Astrocyte (in vitro differentiated cells and primary cell): ENCODE results near the gene PEX11G. TPM values are rescaled to one million over a fixed set of nuclear protein-coding genes. Genes with fewer than 3 reads are reported as not detected.

Experiments used
- DNase-seq: peaks from one replicate; pipeline ENCODE4 v3.0.0-alpha.2; 2010; ENCODE audit warnings: low read depth
- FAIRE-seq: peaks from 2 replicates; lab custom pipeline; 2011; peaks lifted over from hg19 to GRCh38; lab: Jason Lieb, UNC
- H2AFZ ChIP-seq: 2 replicates; pipeline ENCODE4 v1.6.0; 2012; ENCODE audit warnings: low read depth, low read length, inconsistent platforms
- H3K27ac ChIP-seq: 2 replicates; pipeline ENCODE4 v1.5.1; 2011; ENCODE audit warnings: low read depth, low read length, inconsistent platforms
- H3K27me3 ChIP-seq: 2 replicates; pipeline ENCODE4 v1.6.0; 2011; ENCODE audit warnings: low read length, inconsistent platforms; ENCODE audit not compliant: insufficient read depth
- H3K36me3 ChIP-seq: 2 replicates; pipeline ENCODE4 v1.5.1; 2011; ENCODE audit warnings: low read length, inconsistent platforms; ENCODE audit not compliant: insufficient read depth
- H3K4me1 ChIP-seq: 2 replicates; pipeline ENCODE4 v1.5.1; 2011; ENCODE audit warnings: low read length, inconsistent platforms; ENCODE audit not compliant: insufficient read depth
- H3K4me2 ChIP-seq: 2 replicates; pipeline ENCODE4 v1.6.0; 2012; ENCODE audit warnings: low read length, inconsistent platforms
- H3K4me3 ChIP-seq: 2 replicates; pipeline ENCODE4 v1.5.1; 2011; ENCODE audit warnings: low read depth, mild to moderate bottlenecking, low read length, inconsistent platforms; ENCODE audit not compliant: insufficient read depth
- H3K79me2 ChIP-seq: 2 replicates; pipeline ENCODE4 v1.6.0; 2012; ENCODE audit warnings: mild to moderate bottlenecking, low read length, inconsistent platforms; ENCODE audit not compliant: insufficient read depth
- H3K9ac ChIP-seq: 2 replicates; pipeline ENCODE4 v1.6.0; 2012; ENCODE audit warnings: mild to moderate bottlenecking, low read length, inconsistent platforms
- H3K9me3 ChIP-seq: 2 replicates; pipeline ENCODE4 v1.5.1; 2012; ENCODE audit warnings: low read depth, mild to moderate bottlenecking, low read length, inconsistent platforms; ENCODE audit not compliant: insufficient read depth
- H4K20me1 ChIP-seq: 2 replicates; pipeline ENCODE4 v1.6.0; 2012; ENCODE audit warnings: low read length, inconsistent platforms; ENCODE audit not compliant: insufficient read depth
- H3K27ac Mint-ChIP-seq: one replicate; pipeline ENCODE4 v1.8.0; 2021; ENCODE audit warnings: mild to moderate bottlenecking, mixed read lengths; ENCODE audit not compliant: unreplicated experiment
- H3K27me3 Mint-ChIP-seq: one replicate; pipeline ENCODE4 v1.8.0; 2021; ENCODE audit warnings: low read depth, mixed read lengths; ENCODE audit not compliant: unreplicated experiment
- H3K36me3 Mint-ChIP-seq: one replicate; pipeline ENCODE4 v1.8.0; 2021; ENCODE audit warnings: low read depth, mixed read lengths; ENCODE audit not compliant: unreplicated experiment
- H3K4me1 Mint-ChIP-seq: one replicate; pipeline ENCODE4 v1.8.0; 2021; ENCODE audit warnings: low read depth, mixed read lengths; ENCODE audit not compliant: unreplicated experiment
- H3K4me3 Mint-ChIP-seq: one replicate; pipeline ENCODE4 v1.8.0; 2021; ENCODE audit warnings: mild to moderate bottlenecking, moderate library complexity, mixed read lengths; ENCODE audit not compliant: unreplicated experiment
- H3K9me3 Mint-ChIP-seq: one replicate; pipeline ENCODE4 v1.8.0; 2021; ENCODE audit warnings: mild to moderate bottlenecking, mixed read lengths; ENCODE audit not compliant: unreplicated experiment
- EZH2 ChIP-seq: IDR thresholded peaks from 2 replicates; pipeline ENCODE4 v1.6.1; 2012; ENCODE audit warnings: mild to moderate bottlenecking, low read length, inconsistent platforms; ENCODE audit not compliant: insufficient read depth
- total RNA-seq: library from RNA; stranded (reverse); gene quantifications from 2 replicates; pipeline ENCODE4 v1.2.1, GENCODE V29; 2021
- TF ChIP-seq, protein P1 (sequence below): IDR thresholded peaks from 2 replicates; pipeline ENCODE4 v1.5.1; 2011; ENCODE audit warnings: low read depth, mild to moderate bottlenecking, inconsistent platforms, low read length, moderate library complexity; ENCODE audit not compliant: insufficient read depth

The PEX11G gene
- total RNA-seq, 1 donor from 2014 or later: 1.7 TPM

GRCh38 chr19:7441468-7442146, 47.2 kb downstream of the PEX11G start:
- Histone ChIP-seq H3K36me3 (peaks cover 9% of the 10 kb centered on the region), H3K4me2 (no peak overlapping the region), H3K27me3 (no peaks in the 10 kb centered on the region), H3K79me2 (no peaks in the 10 kb centered on the region), H4K20me1 (no peaks in the 10 kb centered on the region), H3K4me1 (no peaks in the 10 kb centered on the region), H3K27ac (no peak overlapping the region), H3K9ac (no peak overlapping the region), H3K4me3 (no peak overlapping the region), H2AFZ (no peak overlapping the region), H3K9me3 (no peaks in the 10 kb centered on the region)
- TF ChIP-seq EZH2: no peak
- TF ChIP-seq, protein P1, sequence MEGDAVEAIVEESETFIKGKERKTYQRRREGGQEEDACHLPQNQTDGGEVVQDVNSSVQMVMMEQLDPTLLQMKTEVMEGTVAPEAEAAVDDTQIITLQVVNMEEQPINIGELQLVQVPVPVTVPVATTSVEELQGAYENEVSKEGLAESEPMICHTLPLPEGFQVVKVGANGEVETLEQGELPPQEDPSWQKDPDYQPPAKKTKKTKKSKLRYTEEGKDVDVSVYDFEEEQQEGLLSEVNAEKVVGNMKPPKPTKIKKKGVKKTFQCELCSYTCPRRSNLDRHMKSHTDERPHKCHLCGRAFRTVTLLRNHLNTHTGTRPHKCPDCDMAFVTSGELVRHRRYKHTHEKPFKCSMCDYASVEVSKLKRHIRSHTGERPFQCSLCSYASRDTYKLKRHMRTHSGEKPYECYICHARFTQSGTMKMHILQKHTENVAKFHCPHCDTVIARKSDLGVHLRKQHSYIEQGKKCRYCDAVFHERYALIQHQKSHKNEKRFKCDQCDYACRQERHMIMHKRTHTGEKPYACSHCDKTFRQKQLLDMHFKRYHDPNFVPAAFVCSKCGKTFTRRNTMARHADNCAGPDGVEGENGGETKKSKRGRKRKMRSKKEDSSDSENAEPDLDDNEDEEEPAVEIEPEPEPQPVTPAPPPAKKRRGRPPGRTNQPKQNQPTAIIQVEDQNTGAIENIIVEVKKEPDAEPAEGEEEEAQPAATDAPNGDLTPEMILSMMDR: no peak
- Mint-ChIP-seq H3K4me3 (no peak overlapping the region), H3K9me3 (no peaks in the 10 kb centered on the region), H3K4me1 (no peaks in the 10 kb centered on the region), H3K27ac (no peak overlapping the region), H3K27me3 (no peaks in the 10 kb centered on the region), H3K36me3 (peaks cover 9% of the 10 kb centered on the region)
- FAIRE-seq (no peak), DNase-seq (no peak)

GRCh38 chr19:7440188-7440975, 48.5 kb downstream of the PEX11G start:
- peaks cover 8% of the 10 kb centered on the region for H3K36me3 Mint-ChIP-seq
- H3K4me2 ChIP-seq: no peak overlapping the region
- H3K27ac Mint-ChIP-seq: no peak overlapping the region
- DNase-seq (no peak), FAIRE-seq (no peak)
- H3K9me3 Mint-ChIP-seq: no peaks in the 10 kb centered on the region
- no peak overlapping the region for H3K4me3 ChIP-seq
- no peak overlapping the region for H3K4me3 Mint-ChIP-seq
- TF ChIP-seq EZH2: no peak
- TF ChIP-seq, protein P1: no peak
- no peak overlapping the region for H2AFZ ChIP-seq
- H3K27me3 Mint-ChIP-seq: no peaks in the 10 kb centered on the region
- H3K9me3 ChIP-seq: no peaks in the 10 kb centered on the region
- no peaks in the 10 kb centered on the region for H3K4me1 Mint-ChIP-seq
- peaks cover 3% of the 10 kb centered on the region for H3K79me2 ChIP-seq
- H3K27me3 ChIP-seq: no peaks in the 10 kb centered on the region
- H3K36me3 ChIP-seq: peaks cover 9% of the 10 kb centered on the region
- H3K27ac ChIP-seq: no peak overlapping the region
- no peak overlapping the region for H3K9ac ChIP-seq
- peaks cover 1% of the 10 kb centered on the region for H4K20me1 ChIP-seq
- H3K4me1 ChIP-seq: no peaks in the 10 kb centered on the region

DNA sequence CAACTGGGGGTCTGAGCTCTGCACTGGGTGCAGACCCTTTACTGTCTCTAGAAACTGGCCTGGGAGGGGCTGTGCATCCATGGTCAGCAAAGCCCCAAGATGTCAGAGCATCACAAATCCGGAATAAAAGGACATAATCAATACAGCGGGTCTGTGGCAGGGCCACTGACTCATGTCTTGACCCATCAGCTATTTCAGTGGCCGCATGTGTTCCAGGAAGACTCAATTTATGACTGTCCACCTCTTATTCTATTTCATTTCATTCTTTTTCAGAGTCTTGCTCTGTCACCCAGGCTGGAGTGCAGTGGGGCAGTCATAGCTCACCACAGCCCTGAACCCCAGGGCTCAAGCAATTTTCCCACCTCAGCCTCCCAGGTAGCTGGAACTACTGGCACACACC, 53.2 kb downstream of the PEX11G start:
- Histone ChIP-seq H3K9ac (no peak overlapping the region), H3K79me2 (peaks cover 13% of the 10 kb centered on the region), H3K4me1 (no peaks in the 10 kb centered on the region), H3K36me3 (peaks cover under 1% of the 10 kb centered on the region), H2AFZ (no peak overlapping the region), H3K4me2 (no peak overlapping the region), H3K27me3 (no peaks in the 10 kb centered on the region), H4K20me1 (peaks cover 5% of the 10 kb centered on the region), H3K9me3 (no peaks in the 10 kb centered on the region), H3K4me3 (no peak overlapping the region), H3K27ac (no peak overlapping the region)
- H3K27ac Mint-ChIP-seq: no peak overlapping the region
- no peak overlapping the region for H3K4me3 Mint-ChIP-seq
- H3K27me3 Mint-ChIP-seq: no peaks in the 10 kb centered on the region
- no peaks in the 10 kb centered on the region for H3K4me1 Mint-ChIP-seq
- no peaks in the 10 kb centered on the region for H3K9me3 Mint-ChIP-seq
- DNase-seq: no peak
- TF ChIP-seq, protein P1: no peak
- no peak for TF ChIP-seq EZH2
- FAIRE-seq: no peak
- peaks cover 7% of the 10 kb centered on the region for H3K36me3 Mint-ChIP-seq
